D341Med (cell line): ENCODE measurements around the gene SNN.

ENCODE experiments used
- DNase-seq: peaks from one replicate; pipeline ENCODE4 v3.0.0; 2012; ENCODE audit warnings: low spot score

The SNN gene

DNA sequence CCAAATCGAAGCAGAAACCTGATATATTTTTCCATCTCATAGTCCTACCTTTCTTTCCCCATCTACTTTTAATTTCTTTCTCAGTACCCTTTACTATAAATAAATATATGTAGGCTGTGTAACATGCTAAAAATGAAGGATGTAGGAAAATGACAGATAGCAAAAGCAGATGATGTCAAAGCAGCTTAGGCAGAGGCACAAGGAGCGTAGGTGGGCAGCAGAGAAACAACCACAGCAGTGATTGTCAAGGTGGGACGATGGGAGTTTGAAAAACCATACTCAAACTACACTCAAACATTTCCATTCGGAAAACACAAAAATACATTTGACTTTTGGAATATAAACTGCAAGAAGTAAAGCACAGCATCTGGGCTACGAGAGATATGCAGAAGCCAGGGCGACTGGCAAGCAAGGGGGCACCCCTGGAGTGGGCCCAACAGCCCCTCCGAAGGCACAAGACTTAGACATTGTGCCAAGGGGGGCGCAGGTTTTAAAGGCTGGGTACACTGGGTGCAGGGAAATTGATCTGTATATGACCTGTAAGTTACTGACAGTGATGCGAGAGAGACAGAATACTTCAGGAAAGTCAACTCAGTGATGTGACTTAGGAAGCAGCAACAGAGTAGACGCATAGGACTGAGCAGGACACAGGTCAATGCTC lies 31.1 kb downstream of the SNN start:
- DNase-seq: no peak

DNA sequence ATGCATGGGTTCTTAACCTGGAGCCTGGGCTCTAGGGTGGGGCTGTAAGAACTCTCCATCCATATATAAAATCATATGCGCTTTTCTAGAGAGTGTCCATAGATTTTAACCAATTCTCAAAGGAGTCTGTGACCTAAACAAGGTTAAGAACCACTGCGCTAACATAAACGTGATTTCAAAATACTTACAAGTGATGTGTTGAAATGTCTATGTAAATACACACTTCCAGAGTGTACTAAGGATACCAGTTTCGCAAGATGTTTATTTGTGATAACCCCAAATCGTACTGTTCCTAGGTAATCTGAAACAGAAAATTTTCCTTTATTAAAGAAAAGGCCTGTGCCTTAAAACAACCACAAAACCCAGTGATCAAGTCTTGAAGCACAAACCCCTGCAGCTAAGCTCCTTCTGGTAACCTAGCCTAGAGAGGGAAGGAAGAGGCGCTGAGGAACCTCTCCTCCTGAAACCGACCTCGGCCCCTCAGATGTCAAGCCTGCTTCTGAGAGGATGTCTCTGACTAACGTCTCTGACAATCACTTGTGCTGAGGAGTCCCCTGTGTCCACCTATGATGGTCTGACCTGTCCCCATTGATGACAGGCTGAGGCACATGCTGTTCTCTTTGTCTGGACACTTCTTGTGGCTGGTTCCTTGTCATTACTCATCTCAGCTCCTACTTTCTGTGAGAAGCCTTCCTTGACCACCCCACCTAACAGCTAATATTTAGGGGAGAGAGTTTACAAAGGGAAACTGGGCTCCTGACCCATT lies 32.2 kb downstream of the SNN start:
- no peak for DNase-seq

DNA sequence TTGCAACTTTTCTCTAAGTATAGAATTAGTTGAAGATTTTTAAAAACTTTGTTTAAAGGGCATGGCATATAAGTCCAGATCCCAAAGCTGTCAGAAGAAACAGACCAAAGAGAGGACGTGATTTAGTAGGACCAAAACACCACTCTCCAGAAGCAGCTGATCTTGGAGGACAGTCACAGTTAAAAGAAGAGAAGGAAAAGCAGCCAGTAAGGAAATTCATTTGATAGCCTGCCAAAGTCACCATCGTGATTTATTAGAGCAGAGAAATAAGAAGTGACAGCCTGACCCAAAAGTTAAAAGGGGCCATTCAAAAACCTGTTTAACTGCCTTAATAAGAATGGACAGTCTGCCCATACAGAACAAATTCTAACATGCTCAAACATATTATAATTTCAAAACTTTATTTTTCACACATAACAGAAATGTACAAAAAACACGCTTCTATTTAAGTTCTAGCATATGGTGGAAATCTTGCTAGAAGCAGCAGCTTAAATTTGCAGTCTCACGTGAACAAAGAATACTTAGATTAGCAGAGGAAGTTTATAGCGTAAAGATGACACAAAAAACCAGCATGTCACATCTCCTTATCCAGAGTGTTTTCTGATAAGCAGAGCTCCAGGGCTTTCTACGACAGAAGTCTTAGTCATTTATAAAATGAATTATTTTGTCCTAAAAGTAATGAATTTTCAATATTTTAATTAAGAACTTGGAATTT lies 37.2 kb downstream of the SNN start:
- DNase-seq: no peak

DNA sequence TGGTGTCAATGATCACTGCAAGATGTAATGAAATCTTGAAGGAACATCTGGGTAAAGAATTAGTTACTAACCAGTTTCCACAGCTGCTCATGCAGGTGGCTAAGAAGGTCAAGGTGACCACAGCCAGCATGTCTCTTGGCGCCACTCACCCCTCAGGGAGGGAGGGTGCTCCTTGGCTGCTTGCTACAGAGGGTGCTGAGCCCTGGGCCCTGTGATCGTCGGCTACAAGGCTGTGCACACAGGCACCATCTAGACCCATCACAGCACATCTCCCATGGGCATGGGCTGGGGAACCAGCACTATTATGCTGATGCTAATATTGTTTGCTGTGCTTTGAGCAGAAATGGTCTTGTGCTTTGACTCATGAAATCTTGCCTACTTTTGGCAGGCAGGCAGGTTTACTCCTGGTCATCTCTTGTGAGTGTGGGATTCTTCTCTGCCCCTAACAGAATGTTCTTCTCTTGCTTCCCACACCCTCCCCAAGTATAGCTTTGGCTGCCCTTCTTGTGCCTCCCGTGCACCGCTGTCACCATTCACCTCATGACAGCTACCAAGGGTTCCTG lies 38.0 kb downstream of the SNN start:
- no peak for DNase-seq

DNA sequence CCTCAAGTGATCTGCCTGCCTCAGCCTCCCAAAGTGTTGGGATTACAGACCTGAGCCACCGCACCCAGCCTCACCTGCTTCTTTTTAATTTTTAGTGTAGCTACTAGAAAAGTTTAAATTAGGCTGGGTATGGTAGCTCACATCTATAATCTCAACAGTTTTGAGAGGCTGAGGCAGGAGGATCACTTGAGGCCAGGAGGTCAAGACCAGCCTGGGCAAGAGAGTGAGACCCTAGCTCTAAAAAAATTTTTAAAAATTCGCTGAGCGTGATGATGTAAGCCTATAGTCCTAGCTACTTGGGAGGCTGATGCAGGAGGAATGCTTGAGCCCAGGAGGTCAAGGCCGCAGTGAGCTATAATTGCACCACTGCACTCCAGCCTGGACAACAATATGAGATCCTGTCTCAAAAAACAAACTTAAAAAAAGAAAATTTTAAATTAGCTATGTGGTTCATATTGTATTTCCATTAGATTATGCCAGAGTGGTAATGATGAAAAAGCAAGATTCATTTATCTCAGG lies 39.5 kb downstream of the SNN start:
- no peak for DNase-seq

DNA sequence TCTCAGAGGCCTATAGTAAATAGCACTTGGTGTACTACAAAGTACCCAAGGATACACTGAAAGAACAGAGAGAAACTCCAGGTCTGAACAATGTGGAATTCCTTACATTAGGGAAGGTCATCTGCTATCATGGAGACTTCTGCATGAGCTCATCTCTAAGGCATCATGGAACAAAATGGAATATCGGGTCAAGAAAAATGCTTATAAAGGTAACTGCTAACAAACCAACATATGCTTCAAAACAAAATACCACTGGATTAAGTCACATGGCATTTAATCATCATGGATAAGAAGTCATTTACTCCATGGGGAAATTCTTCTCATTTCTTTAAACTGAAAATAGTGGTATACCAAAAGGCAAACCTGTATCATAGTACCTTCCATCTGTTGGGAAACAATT lies 40.2 kb downstream of the SNN start:
- DNase-seq: no peak

DNA sequence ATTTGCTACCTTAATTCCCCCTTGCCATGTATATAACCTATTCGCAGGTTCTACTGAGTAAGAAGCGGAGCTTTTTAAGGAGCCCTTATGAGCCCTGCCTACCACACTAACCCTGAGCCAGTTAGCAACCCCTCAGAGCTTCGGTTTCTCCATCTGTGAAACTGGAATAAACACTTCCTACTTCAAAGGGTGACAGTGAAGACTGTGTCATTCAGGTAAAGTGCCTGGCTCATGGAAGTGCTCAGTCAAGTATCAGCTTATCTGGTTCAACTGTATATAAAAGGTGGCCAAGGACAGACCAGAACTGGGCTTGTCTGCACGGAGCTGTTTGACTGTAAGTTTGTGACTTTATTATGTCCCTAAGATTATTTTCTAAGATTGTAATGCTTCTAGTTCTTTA lies 43.4 kb downstream of the SNN start:
- no peak for DNase-seq

DNA sequence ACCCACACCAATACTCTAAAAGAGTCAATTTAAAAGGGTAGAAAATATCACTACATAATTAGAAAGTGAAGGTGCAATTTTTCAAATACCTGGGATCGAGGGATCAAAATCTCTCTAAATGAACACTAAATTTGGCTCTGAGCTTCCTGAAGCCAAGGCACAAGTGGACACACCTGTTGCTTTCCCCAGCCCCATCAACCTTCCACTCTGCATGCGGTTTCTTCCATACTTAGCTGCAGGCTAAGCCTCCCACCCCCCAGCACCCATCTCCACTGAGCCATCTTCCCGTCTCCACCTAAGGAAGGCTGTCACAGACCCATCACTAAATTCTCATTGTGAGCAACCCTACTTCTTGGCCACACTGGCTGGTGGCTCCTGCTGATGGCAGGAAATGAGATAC lies 43.9 kb downstream of the SNN start:
- no peak for DNase-seq

DNA sequence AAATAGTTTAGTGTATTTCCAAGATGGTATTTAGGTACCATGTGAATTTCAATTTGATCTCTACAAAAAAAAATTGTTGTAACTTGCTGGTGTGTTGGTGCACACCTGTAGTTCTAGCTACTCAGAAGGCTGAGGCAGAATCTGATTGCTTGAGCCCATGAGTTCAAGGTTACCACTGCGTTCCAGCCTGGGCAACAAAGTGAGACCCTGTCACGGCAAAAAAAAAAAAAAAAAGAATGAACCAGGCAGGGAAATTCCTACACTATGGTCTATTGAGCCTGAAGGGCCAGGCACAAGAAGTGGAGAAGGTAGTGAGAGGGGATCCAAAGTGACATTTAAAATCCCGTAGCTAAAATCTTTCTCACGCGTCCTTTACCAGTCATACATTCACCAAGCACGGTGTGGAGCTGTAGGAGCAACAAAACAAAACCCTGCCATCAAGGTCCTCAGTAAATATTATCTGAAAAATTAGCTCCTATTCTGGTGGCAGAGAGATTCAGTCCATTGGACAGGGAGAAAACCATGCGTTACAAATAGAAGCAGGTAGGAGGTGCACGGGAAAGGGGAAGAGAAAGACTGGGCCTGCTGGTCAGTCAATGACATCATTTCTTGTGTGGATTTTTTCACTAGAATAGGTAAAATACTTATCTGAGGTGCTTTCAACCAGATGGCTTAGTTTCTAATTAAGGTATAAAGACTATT lies 47.1 kb downstream of the SNN start:
- no peak for DNase-seq

DNA sequence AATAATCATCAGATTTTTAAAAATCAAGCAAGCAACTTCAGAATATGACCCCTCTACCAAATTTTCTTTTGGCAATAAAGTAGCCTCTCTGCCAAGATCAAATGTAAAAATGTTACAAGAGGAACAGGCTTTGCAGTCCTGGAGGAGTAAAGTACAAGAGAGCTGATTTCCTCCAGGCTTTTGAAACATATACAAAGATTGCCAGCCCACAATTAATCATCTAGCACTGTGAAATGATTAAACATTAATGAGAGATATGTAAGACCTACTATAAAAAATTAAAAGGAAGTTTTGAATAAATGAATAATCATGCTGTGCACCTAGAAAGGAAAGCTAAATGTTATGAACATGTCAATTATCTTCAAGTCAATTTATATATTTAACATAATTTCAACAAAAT lies 48.1 kb downstream of the SNN start:
- DNase-seq: no peak

DNA sequence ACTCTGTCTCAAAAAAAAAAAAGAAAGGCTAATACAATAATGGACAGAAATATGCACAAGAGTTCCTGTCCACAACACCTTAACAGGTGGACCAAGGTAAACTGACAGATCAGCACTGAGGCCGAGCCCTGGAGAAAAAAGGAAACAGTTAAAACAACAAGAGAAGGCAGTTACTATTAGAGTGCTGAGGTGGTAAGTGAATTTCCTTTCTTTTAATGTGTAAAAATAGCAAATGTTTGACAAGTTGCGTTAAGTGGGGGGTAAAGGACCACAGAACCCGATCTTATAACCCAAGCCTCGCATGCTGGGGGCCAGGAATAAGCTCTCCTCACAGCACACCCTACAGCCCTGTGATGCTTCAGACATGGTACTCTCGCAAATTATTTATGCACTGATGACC lies 49.6 kb downstream of the SNN start:
- DNase-seq: no peak

DNA sequence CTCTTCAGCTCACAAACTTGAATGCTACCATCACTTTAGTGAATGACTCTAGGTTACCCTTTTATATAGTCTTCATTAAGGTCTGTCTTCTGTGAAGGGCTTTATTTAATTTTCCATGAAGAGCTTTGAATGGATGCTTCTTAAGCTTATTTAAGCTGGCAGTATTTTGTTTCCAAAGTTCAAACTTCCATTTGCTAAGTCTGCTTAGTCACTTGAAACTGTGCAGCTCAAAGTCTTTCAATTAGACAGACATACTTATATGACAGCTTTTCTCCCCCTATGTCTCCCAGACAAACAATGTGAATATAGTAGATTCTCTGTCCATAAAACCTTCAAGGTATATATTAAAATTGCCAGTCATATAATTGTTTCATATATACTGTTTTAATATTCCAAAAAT lies 50.9 kb downstream of the SNN start:
- DNase-seq: no peak

DNA sequence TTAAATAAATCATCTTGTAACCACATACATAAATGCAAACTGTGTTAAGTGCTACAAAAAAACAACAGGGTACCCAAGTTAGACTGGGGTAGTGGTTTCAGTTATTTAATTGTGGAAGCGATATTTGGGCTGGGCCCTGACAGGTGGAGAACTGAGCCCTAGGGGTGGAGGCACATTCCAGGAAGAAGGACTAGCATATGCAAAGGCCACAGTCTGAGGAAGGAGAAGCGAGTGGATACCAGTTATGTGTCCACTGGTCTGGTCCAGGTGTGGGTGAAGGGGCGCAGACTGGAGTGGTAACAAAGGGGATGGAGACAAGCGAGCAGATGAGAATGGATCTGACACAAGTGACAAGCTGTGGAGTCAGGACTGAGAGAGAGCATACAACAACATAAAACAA lies 51.5 kb downstream of the SNN start:
- no peak for DNase-seq

DNA sequence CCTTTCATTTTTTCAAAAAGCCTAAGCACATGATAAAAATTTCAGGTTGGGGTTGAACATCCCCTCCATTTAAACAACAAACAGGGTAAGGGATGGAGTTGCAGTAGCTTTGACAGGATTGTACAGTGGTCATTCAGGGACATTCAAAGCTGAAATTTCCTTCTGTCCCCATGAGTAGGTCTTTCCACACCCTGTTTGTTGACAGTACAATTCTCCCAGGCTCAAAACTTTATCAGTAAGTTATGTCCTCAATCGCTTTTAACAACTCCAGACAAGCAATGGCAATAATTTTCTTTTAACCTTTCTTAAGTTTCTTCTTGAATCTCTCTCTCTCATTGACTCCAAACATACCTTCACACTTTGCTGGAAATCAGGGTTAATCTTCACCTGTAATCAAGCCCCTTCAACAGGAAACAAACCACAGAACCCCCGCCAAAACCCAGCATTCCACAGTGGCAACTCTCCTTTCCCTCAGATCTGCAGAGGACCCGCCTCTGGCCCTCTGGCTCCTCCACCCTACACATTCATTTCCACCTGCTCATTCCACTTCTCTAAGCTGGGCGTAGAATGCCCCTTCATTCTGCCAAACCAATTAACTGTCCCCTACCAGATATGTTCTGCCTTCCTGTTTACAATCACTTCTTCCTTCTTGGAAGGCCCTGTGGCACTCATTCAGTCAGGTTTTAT lies 53.7 kb downstream of the SNN start:
- no peak for DNase-seq

DNA sequence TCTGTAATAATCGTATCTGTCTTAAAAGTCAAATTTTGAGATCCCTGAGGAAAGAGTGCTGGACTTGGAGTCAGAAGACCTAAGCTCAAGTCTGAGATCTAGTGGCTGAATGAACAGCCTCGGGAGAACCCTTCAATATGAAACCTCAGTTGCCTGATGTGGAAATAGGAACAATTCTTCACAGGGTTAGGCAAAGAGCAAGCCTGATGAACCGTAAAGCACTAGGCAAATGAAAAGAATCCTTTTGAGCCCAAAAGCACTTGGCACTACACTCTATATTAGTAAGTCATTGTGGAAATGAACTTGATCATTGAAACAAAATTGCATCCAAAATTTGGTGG lies 54.2 kb downstream of the SNN start:
- DNase-seq: no peak

DNA sequence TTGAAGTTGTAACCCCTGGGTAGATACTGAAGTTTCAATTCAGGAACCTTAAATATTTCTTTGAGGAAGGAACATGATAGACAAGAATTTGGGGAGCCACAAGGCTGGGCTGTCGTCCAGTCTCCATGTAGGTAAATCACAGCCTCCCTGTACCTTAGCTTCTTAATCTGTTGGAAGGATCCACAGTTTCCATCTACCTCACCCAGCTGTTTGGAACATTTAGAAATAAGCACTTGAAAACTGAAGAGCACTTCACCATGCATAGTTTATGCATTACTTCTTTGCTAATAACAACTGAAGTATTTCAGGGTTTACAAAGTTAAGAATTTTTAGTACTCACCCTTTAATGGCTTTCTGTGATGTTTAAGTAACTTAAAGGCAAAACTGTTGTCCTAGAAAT lies 57.2 kb downstream of the SNN start:
- no peak for DNase-seq

DNA sequence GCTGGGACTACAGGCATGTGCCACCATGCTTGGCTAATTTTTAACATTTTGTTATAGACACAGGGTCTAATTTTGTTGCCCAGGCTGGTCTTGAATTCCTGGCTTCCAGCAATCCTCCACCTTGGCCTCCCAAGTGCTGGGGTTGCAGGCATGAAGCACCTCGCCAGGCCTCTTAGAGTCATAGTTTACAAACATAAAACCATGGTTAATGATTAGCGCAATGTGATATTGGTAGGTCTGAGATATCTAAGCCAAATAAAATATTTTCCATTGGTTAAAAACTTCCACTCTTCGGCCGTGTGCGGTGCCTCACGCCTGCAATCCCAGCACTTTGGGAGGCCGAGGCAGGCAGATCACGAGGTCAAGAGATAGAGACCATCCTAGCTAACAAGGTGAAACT lies 57.8 kb downstream of the SNN start:
- no peak for DNase-seq

DNA sequence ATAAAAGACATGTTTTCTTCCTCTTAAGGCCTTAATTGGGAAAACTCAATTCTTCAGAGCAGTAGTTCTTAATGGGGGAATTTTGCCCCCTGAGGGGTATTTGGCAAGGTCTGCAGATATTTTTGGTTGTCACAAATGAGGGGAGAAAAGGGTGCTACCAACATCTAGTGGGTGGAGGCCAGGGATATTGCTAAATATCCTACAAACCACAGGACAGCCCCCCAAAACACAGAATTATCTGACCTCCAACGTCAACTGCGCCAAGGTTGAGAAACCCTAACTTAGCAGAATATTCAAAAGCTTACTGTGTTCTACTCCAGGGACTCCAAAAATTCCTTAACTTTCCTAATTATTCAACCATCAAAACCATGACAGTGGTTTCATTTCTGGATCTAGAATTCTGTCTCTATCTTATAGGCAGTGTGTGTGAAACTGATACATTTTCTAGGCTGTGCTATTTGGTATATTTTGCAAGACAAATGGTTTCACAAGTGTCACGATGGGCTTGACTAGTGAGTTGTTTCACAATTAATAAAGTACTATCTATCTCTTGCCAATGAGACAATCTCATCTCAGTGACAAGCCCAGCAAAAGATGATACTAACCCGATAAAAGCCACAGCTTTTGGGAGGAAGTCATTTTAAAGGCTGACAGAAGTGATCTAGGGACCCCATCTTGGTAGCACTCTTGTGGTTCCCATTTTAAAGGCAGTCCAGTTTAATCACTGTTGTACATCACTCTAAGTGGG lies 59.7 kb downstream of the SNN start:
- DNase-seq: no peak
